Measurements from ENCODE around the gene PRDM2.

PRDM2 gene

GRCh38 chr1:13797397-13797796, 97.4 kb downstream of the PRDM2 start:
- DNase-seq, result no peak

GRCh38 chr1:13798120-13798519, 98.1 kb downstream of the PRDM2 start:
- DNase-seq, result no peak

- no peak for DNase-seq
These were observed 99.7 kb downstream of the PRDM2 start for GRCh38 chr1:13799502-13800283.

- no peak for DNase-seq
These were observed 101.2 kb downstream of the PRDM2 start for GRCh38 chr1:13801232-13801631.

- no peak for DNase-seq
These were observed 101.9 kb downstream of the PRDM2 start for GRCh38 chr1:13801655-13802486.

GRCh38 chr1:13802782-13803545, 103.0 kb downstream of the PRDM2 start:
- no peak for DNase-seq

GRCh38 chr1:13803546-13804239, 103.7 kb downstream of the PRDM2 start:
- no peak for DNase-seq

GRCh38 chr1:13804240-13804633, 104.2 kb downstream of the PRDM2 start:
- no peak for DNase-seq

GRCh38 chr1:13805431-13805830, 105.4 kb downstream of the PRDM2 start:
- DNase-seq, result no peak

- DNase-seq, result no peak
These were observed 106.1 kb downstream of the PRDM2 start for GRCh38 chr1:13806108-13806507.

GRCh38 chr1:13807209-13807608, 107.2 kb downstream of the PRDM2 start:
- peak in 2 of 4 experiments; percentile 27 to 43 for DNase-seq

- DNase-seq, result peak in 1 of 4 experiments; percentile 43
These were observed 108.7 kb downstream of the PRDM2 start for GRCh38 chr1:13808729-13809131.

GRCh38 chr1:13809461-13810159, 109.6 kb downstream of the PRDM2 start:
- DNase-seq, result no peak

- DNase-seq, result no peak
These were observed 112.7 kb downstream of the PRDM2 start for GRCh38 chr1:13812456-13813397.

GRCh38 chr1:13813398-13814012, 113.5 kb downstream of the PRDM2 start:
- peak; percentile 27 to 64 (median 38) for DNase-seq

GRCh38 chr1:13814131-13814530, 114.1 kb downstream of the PRDM2 start:
- DNase-seq, result no peak

- DNase-seq, result no peak
These were observed 116.2 kb downstream of the PRDM2 start for GRCh38 chr1:13816016-13816760.

GRCh38 chr1:13817906-13818305, 117.9 kb downstream of the PRDM2 start:
- DNase-seq, result no peak

- no peak for DNase-seq
These were observed 118.9 kb downstream of the PRDM2 start for GRCh38 chr1:13818926-13819325.
